Activated B cell treated with CpG ODN at 0.5 μM for 24 hours (primary cell): ENCODE measurements around the gene TTC39B. TPM values are rescaled to one million over a fixed set of nuclear protein-coding genes. Genes with fewer than 3 reads are reported as not detected.
A peak's percentile ranks its signal among the peaks of the same experiment; 100 is the strongest.

ENCODE experiments used
- ATAC-seq: fragments of 200-7000 bp; cut with Tn5 transposase; one replicate; pipeline ENCODE4 v1.10.0; 2021; ENCODE audit warnings: low read depth, mild to moderate bottlenecking, moderate library complexity
- CTCF ChIA-PET: fragments of 350-600 bp; sonication (Branson Sonifier 250); formaldehyde crosslinking; loops from one replicate; lab custom pipeline; 2021; ENCODE audit warnings: antibody characterized with exemption; lab: Charles Lee
- POLR2A ChIA-PET: fragments of 350-600 bp; sonication (Branson Sonifier 250); formaldehyde crosslinking; loops from one replicate; lab custom pipeline; 2021; ENCODE audit warnings: antibody characterized with exemption; lab: Charles Lee
- DNase-seq: peaks from one replicate; pipeline ENCODE4 v3.0.0; 2022
- H3K27ac Mint-ChIP-seq: one replicate; pipeline ENCODE4 v1.8.0; 2020; ENCODE audit warnings: mixed read lengths
- H3K27me3 Mint-ChIP-seq: one replicate; pipeline ENCODE4 v1.8.0; 2021; ENCODE audit warnings: mixed read lengths
- H3K36me3 Mint-ChIP-seq: one replicate; pipeline ENCODE4 v1.8.0; 2021; ENCODE audit warnings: low read depth, mixed read lengths
- H3K4me1 Mint-ChIP-seq: one replicate; pipeline ENCODE4 v1.8.0; 2021; ENCODE audit warnings: mixed read lengths
- H3K4me3 Mint-ChIP-seq: one replicate; pipeline ENCODE4 v1.8.0; 2020; ENCODE audit warnings: mild to moderate bottlenecking, mixed read lengths
- H3K9me3 Mint-ChIP-seq: one replicate; pipeline ENCODE4 v1.8.0; 2020; ENCODE audit warnings: mixed read lengths
- intact Hi-C: fragments of 100-400 bp; cut with micrococcal nuclease; formaldehyde crosslinking; loops from one replicate; pipeline ENCODE4 v1.15.1; 2024
- total RNA-seq: library from RNA; stranded (reverse); gene quantifications from 2 replicates; pipeline ENCODE4 v1.2.3, GENCODE V29; 2022
- TF ChIP-seq, protein P1 (sequence below): fragments of 200-600 bp; IDR thresholded peaks from one replicate; pipeline ENCODE4 v1.8.0; 2022; ENCODE audit warnings: antibody characterized with exemption, mild to moderate bottlenecking

TTC39B gene
- total RNA-seq, 1 donor from 2014 or later, result 6.6 TPM

DNA sequence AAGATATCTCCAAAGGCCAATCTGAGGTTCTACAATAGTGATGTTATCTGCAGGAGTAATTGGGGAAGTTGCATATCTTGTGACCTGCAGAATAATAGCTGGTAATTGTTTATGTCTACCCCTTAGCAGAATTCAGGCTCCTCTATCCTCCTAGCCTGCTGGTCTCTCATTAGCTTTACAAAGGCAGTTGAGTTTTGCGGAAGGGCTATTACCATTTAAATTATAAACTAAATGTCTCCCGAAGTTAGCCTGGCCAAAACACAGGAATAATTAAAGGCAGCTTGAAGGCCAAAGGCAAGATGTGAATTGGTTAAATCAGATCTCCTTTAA, 168.7 kb downstream of the TTC39B start:
- ChIA-PET POLR2A (no interaction called here), CTCF (no interaction called here)
- H3K4me3 Mint-ChIP-seq, result no peak overlapping the region
- TF ChIP-seq, protein P1, sequence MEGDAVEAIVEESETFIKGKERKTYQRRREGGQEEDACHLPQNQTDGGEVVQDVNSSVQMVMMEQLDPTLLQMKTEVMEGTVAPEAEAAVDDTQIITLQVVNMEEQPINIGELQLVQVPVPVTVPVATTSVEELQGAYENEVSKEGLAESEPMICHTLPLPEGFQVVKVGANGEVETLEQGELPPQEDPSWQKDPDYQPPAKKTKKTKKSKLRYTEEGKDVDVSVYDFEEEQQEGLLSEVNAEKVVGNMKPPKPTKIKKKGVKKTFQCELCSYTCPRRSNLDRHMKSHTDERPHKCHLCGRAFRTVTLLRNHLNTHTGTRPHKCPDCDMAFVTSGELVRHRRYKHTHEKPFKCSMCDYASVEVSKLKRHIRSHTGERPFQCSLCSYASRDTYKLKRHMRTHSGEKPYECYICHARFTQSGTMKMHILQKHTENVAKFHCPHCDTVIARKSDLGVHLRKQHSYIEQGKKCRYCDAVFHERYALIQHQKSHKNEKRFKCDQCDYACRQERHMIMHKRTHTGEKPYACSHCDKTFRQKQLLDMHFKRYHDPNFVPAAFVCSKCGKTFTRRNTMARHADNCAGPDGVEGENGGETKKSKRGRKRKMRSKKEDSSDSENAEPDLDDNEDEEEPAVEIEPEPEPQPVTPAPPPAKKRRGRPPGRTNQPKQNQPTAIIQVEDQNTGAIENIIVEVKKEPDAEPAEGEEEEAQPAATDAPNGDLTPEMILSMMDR, result no peak
- peaks cover 6% of the 10 kb centered on the region for H3K27me3 Mint-ChIP-seq
- DNase-seq (no peak), ATAC-seq (no peak)
- no peak overlapping the region for H3K27ac Mint-ChIP-seq
- H3K36me3 Mint-ChIP-seq, result no peaks in the 10 kb centered on the region
- H3K9me3 Mint-ChIP-seq, result no peaks in the 10 kb centered on the region
- intact Hi-C loops, result loop anchor here (10.0 kb wide), 1 partner anchor 1784 kb away; no protein-coding TSS in a partner anchor
- H3K4me1 Mint-ChIP-seq, result peaks cover 3% of the 10 kb centered on the region

DNA sequence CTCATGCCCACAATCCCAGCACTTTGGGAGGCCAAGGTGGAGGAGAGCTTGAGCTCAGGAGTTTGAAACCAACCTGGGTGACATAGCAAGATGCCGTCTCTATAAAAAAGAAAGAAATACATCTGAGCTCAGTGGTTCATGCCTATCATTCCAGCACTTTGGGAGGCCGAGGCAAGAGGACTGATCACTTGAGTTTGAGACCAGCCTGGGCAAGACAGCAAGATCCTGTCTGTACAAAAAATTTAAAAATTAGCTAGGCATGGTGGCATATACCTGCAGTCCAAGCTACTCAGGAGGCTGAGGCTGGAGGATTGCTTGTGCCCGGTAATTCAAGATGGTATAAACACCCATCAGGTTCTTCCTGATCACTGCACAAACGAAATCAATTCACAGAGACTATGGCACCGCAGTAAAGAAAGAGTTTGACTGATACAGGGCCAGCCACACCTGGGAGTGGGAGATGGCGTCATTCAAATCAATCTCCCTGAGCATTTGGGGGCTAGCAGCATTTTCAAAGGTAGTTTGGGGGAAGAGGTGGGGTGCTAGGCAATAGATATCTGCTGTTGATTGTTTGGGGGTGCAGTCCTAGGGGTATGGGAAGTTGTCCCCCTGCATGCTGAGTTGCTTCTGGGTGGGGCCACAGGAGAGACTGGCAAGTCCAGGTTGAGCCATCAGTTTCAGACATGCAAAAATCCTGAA, 169.2 kb downstream of the TTC39B start:
- Mint-ChIP-seq H3K27me3 (peaks cover 6% of the 10 kb centered on the region), H3K27ac (no peak overlapping the region), H3K4me3 (no peak overlapping the region), H3K4me1 (peaks cover 3% of the 10 kb centered on the region), H3K9me3 (no peaks in the 10 kb centered on the region), H3K36me3 (no peaks in the 10 kb centered on the region)
- TF ChIP-seq, protein P1, result no peak
- CTCF ChIA-PET, result no interaction called here
- ATAC-seq, result no peak
- intact Hi-C loops, result loop anchor here (10.0 kb wide), 1 partner anchor 1783 kb away; no protein-coding TSS in a partner anchor
- POLR2A ChIA-PET, result no interaction called here
- DNase-seq, result no peak

DNA sequence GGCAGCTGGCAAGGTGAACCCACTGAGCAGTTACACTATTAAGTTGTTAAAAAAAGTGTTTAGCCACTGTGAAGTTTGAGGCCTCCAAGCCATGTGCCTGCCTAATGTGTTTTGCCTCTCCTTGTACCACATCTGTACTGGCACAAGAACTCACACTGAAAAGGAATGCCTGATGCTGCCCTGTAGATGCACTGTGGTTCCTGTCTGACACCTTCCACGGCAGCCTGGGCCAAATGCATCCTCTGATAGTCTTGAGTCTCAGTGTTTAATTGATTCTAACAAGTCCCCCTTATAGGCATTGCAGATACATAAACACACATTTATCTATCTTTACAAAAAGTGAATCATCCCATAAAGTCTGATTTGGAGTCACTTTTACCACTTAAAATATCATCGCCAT, 169.9 kb downstream of the TTC39B start:
- CTCF ChIA-PET, result no interaction called here

DNA sequence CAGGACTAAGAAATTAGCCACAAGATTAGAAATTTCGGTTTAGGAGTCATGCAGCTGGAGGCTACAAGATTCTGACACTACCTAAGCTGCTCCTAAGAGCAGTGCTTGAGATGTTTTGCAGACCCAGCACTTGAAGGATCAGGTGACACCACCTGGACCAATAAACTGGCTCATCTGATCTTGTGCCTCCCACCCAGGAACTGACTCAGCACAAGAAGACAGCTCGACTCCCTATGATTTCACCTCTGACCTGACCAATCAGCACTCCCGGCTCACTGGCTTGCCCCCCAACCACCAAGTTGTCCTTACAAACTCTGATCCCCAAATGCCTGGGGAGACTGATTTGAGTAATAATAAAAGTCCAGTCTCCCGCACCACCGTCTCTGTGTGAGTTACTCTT, 170.4 kb downstream of the TTC39B start:
- H3K4me1 Mint-ChIP-seq, result peaks cover 3% of the 10 kb centered on the region
- intact Hi-C loops, result loop anchor here (10.0 kb wide), 1 partner anchor 1782 kb away; no protein-coding TSS in a partner anchor
- H3K9me3 Mint-ChIP-seq, result no peaks in the 10 kb centered on the region
- no peaks in the 10 kb centered on the region for H3K36me3 Mint-ChIP-seq
- no peak overlapping the region for H3K27ac Mint-ChIP-seq
- DNase-seq, result no peak
- ChIA-PET CTCF (no interaction called here), POLR2A (no interaction called here)
- no peak overlapping the region for H3K4me3 Mint-ChIP-seq
- peaks cover 6% of the 10 kb centered on the region for H3K27me3 Mint-ChIP-seq
- no peak for ATAC-seq
- TF ChIP-seq, protein P1, result no peak

More for the DNA sequence above, 169.9 kb downstream of the TTC39B start:
- Mint-ChIP-seq H3K27ac (no peak overlapping the region), H3K4me3 (no peak overlapping the region), H3K27me3 (peaks cover 6% of the 10 kb centered on the region), H3K4me1 (peaks cover 3% of the 10 kb centered on the region), H3K9me3 (no peaks in the 10 kb centered on the region), H3K36me3 (no peaks in the 10 kb centered on the region)
- intact Hi-C loops, result loop anchor here (10.0 kb wide), 1 partner anchor 1782 kb away; no protein-coding TSS in a partner anchor
- DNase-seq, result no peak
- TF ChIP-seq, protein P1, result no peak
- no peak for ATAC-seq
- POLR2A ChIA-PET, result no interaction called here

DNA sequence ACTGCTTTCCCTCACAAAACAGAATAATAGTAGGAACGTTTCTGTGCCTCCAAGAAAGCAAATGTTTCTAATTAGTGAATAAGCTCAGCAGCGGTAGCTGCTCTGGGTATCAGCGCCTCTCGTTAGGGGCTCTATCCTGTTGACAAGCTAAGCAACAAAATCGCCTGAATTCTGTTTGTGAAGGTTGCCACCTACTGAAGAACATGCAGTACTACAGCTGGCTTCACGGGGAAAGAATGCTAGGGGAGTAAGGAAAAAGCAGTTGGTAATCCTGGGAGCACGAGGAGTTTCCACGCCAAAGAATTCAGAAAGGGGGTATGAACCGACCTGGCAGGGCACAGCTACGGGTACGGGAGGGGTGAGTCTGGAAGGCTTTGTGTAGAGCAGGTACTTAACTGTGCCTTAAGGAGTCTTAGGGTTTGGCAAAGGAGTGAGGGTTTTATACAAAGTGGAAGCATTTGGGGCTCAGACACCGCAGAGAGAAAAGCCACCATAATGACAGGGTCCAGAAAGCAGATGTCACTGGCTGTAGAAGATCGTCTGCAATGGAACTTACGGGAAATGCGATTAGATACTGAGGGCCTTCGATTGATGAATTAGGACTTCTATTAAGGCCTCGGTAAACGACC, 171.7 kb downstream of the TTC39B start:
- H3K4me3 Mint-ChIP-seq, result no peak overlapping the region
- POLR2A ChIA-PET, result no interaction called here

More for the DNA sequence above, 171.7 kb downstream of the TTC39B start:
- intact Hi-C loops, result loop anchor here (1.0 to 10.0 kb wide), 3 partner anchors 31 to 1780 kb away; no protein-coding TSS in a partner anchor
- peak; percentile 65 for ATAC-seq
- H3K9me3 Mint-ChIP-seq, result no peaks in the 10 kb centered on the region
- no peak overlapping the region for H3K27ac Mint-ChIP-seq
- peaks cover 4% of the 10 kb centered on the region for H3K27me3 Mint-ChIP-seq
- CTCF ChIA-PET, result interaction anchor here (0.7 to 1.5 kb wide), 10 partner anchors 10 to 1778 kb away, joined by 3 to 7 read pairs (median 4); no protein-coding TSS in a partner anchor
- no peaks in the 10 kb centered on the region for H3K36me3 Mint-ChIP-seq
- TF ChIP-seq, protein P1, result no peak
- DNase-seq, result no peak
- peaks cover 3% of the 10 kb centered on the region for H3K4me1 Mint-ChIP-seq
